ENCODE measurements around the gene AACS.

- no peak for TF ChIP-seq CTCF (IDR thresholded peaks at IDR 0.05)
- TF ChIP-seq POLR2A (IDR thresholded peaks at IDR 0.05): no peak
These were observed 63.4 kb downstream of the AACS start for GRCh38 chr12:125128439-125129178.

Data from tibial nerve (tissue), 3 donors.